ENCODE measurements around the gene GALNT10.

GALNT10 gene

DNA sequence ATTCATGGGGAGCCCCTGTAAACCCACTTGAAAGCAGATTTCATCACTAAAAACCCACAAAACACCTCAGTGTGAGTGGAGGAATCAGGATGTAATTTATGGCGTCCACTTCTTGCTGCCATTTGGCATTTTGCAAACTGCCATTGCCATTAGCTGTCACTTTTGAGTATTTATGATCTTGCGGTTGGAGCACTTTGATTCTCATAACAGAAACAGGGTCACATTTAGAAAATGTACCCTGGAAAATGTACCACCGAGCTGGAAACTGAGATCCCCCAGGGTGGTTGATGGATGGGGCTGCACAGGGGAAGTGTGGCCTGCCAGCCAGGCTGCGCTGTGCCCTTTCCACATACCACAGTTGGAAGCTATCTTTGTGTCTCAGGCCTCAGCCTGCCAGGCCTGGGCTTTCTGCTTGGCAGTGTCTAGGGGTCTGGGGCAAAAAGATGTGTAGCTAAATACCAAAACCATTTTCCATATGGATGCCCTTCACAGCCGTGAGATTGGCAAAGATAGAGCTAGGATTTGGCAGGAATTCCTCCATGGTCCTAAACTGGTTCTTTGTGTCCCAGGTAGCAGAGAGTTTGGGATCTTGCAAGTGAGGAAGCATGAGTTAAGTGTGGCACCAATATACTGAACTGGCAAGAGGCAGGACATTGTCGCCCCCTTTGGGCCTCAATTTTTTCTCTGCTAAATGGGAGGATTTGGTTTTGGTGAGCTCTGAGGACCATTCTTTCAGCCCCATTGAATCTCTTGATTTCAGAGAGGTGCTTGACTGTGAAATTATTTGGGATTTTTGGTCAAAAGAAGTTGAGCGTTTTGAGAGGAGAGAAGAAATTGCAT lies 46.2 kb downstream of the GALNT10 start:
- no peak for DNase-seq (ENCODE audit: low spot score)

- no peak for DNase-seq (ENCODE audit: low spot score)
These were observed 46.8 kb downstream of the GALNT10 start for GRCh38 chr5:154237376-154237743.

- no peak for DNase-seq (ENCODE audit: low spot score)
These were observed 47.4 kb downstream of the GALNT10 start for GRCh38 chr5:154237946-154238345.

GRCh38 chr5:154238776-154239481 lies 48.4 kb downstream of the GALNT10 start:
- DNase-seq (ENCODE audit: low spot score), result no peak

DNA sequence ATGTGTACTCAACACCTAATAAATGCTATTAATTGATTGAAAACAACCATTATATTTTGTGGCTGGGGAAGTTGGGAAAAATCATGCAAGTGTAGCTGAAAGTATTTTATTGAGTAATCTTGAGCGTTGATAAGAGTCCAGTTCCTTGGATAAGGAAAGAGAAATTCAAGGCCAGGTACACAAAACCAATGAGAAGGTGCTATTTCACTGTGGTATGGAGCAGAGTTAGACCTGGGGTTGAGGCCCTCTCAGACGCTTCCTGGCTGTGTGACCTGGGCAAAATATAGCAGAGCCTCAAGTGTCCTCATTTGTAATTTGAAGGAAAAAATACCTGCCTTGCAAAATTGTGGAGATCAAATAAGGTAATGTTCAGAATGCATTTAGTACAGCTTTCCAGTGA lies 50.1 kb downstream of the GALNT10 start:
- no peak for DNase-seq (ENCODE audit: low spot score)

GRCh38 chr5:154241021-154241420 lies 50.5 kb downstream of the GALNT10 start:
- no peak for DNase-seq (ENCODE audit: low spot score)

GRCh38 chr5:154242442-154242841 lies 51.9 kb downstream of the GALNT10 start:
- DNase-seq (ENCODE audit: low spot score), result no peak

- no peak for DNase-seq (ENCODE audit: low spot score)
These were observed 52.4 kb downstream of the GALNT10 start for GRCh38 chr5:154242964-154243376.

GRCh38 chr5:154243736-154244135 lies 53.2 kb downstream of the GALNT10 start:
- DNase-seq (ENCODE audit: low spot score), result no peak

- no peak for DNase-seq (ENCODE audit: low spot score)
These were observed 53.9 kb downstream of the GALNT10 start for GRCh38 chr5:154244476-154244875.

DNA sequence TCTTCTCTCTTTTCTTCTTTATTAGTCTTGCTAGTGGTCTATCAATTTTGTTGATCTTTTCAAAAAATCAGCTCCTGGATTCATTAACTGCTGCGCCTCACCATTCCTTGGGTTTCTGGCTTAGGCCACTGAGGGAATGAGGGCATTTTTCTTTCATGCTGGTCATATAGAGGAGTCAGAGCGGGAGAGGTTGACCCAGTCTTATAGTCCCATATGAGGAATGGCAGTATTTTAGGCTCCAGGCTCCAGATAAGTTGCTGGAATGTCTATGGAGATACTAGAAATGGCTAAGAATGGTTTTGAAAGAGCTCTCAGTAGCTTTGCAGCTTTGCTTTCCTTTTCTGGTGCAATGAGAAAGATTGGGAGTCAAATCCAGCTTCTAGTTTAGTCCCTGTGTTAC lies 58.2 kb downstream of the GALNT10 start:
- DNase-seq (ENCODE audit: low spot score), result no peak

DNA sequence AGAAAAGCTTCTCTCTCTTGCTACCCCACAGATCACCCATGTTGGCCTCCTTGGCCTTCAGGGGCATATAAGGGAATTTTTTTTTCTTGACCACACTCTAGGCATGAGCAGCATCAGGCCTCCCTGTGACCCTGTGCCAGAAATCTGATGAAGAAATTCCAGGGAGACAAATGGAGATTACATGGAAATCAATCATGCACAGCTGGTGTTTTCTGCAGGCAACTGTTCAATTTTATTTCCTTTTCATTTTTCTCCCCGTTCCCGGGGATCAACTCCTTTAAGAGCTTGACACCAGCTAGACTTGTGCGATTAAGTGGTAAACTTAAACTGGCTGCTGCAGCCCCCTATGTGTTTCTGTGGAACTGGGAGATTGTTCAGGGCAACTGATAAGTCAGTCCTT lies 59.3 kb downstream of the GALNT10 start:
- DNase-seq (ENCODE audit: low spot score), result no peak

DNA sequence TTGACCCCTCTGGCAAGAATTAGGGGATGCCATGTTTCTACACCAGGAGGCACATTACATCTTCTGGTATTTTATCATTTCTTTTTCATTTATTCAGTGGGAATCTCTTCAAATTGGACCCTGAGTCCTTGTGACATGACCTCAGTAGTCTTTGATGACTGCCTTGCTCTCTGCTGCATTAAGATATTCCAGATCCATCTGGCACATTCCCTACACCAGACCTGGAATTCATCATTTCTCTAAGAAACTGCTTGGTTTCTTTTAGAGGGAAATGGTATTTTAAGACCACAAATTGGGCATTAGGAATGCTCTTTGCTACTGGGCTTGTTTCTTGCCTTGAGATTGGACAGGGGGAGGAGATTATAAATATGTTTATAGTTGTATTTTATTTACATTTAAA lies 61.0 kb downstream of the GALNT10 start:
- no peak for DNase-seq (ENCODE audit: low spot score)

DNA sequence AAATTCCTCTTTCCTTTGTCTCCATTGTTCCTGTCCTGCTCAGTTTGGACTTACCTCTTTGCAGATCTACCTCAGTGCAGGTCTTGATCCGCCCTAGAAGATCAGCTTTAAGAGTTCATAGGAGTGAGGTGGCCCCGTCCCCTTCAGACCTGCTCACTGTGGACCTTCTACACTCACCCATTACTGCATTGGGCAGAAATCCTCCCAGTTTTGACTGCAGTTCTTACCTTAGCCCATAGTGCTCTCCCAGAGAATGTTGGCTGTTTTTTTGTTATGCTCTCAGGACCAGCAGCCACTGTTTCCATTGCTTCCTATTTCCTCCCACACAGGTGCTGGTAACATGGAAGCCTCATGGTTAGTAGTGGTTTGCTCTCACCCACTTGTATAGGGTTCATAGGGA lies 63.3 kb downstream of the GALNT10 start:
- DNase-seq (ENCODE audit: low spot score), result no peak

DNA sequence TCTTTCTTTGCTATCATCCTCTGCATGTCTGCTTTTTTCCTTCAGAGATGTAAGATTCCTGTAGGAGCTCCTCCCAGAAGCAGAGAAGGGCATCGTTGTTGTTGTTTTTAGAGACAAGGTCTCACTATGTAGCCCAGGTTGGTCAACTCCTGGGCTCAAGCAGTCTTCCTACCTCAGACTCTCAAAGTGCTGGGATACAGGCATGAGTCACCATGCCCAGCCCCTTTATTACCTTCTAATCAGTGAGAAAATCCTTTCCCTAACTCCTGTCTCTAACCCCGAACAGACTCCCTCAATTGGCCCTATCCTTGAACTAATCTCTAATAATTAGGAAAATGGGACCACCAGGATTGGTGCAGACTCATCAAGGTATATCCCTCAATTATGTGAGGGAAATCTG lies 64.4 kb downstream of the GALNT10 start:
- no peak for DNase-seq (ENCODE audit: low spot score)

DNA sequence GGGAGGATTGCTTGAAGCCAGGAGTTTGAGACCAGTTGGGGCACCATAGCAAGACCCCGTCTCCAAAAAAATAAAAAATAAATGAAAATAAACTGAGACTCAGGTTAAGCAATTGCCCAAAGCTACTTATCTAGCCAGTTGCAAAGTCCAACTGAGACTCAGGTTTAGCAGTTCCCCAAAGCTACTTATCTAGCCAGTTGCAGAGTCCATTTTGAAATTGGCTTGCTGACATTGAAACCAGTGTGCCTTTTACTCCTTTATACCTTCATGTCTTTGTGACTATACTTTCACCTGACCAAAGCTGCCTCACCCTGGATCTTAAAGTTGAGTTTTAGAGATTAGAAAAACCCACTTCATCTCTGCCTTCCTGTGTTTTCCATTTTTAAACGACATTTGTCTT lies 66.5 kb downstream of the GALNT10 start:
- no peak for DNase-seq (ENCODE audit: low spot score)

- DNase-seq (ENCODE audit: low spot score), result no peak
These were observed 68.1 kb downstream of the GALNT10 start for GRCh38 chr5:154258531-154259217.

- no peak for DNase-seq (ENCODE audit: low spot score)
These were observed 69.8 kb downstream of the GALNT10 start for GRCh38 chr5:154260224-154260927.

- no peak for DNase-seq (ENCODE audit: low spot score)
These were observed 71.8 kb downstream of the GALNT10 start for GRCh38 chr5:154262342-154262741.

DNA sequence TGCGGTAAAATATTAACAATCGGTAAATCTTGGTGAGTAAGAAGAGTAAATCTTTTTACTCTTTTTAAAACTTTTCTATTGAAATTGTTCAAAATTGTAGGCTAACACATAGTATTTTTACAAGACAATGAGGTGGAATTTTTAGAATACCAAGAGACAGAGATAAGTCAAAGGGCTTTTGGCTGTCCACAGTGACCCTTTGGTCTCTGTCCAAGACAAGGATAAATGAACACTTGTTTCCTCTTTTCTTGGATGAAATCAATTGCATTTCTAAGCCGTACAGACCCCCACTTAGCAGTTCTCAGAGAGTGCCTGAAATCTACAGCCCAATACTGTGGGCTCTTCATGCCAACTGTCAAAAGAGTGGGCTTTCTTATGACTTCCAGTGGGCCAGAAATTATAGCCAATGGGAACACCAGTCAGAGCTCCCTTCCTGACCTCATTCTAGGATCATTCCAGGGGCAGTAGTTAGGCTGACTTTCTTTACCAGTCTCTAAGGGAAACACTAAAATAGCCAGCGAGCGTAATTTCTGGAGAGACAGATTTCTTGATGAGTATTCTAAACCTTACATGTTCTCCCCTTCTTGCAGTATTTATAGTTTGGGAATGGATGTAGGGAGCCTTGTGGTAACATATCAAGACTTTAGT lies 74.1 kb downstream of the GALNT10 start:
- no peak for DNase-seq (ENCODE audit: low spot score)

DNA sequence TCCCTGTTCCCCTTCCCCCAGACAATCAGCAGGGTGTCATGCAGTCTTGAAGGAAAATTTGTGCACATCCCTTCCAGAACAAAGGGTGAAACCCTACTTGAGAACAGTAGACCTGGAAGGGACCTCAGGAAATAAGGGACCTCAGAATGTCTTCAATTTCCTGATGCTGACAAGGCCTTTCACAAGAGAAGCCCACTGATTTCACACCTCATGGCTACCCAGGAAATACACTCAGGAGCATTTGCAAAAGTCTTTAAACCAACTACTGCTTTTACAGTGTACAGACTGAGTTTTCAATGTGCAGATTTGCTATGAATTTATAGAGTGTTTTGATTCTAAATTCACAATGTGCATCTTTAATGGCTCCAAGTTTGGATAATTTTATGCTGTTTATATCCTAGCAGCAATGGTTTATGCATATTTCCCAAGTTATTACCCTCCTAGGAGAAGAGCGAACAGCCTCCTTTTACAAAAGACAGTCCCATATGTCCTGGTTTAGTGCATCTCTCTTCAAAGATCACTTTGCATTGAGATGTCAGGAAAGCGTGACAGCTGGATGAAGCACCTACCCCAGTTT lies 74.8 kb downstream of the GALNT10 start:
- no peak for DNase-seq (ENCODE audit: low spot score)
